ENCODE measurements around the gene AHI1.

AHI1 gene

GRCh38 chr6:135449246-135449645, 48.3 kb downstream of the AHI1 start:
- Histone ChIP-seq H3K36me3 (replicated peaks; ENCODE audit: insufficient read depth, low read length) (no peaks in the 10 kb centered on the region), H3K9me2 (replicated peaks; ENCODE audit: insufficient read depth, low read length) (no peaks in the 10 kb centered on the region), H3K9me3 (replicated peaks; ENCODE audit: insufficient read depth, low read length) (no peaks in the 10 kb centered on the region)

DNA sequence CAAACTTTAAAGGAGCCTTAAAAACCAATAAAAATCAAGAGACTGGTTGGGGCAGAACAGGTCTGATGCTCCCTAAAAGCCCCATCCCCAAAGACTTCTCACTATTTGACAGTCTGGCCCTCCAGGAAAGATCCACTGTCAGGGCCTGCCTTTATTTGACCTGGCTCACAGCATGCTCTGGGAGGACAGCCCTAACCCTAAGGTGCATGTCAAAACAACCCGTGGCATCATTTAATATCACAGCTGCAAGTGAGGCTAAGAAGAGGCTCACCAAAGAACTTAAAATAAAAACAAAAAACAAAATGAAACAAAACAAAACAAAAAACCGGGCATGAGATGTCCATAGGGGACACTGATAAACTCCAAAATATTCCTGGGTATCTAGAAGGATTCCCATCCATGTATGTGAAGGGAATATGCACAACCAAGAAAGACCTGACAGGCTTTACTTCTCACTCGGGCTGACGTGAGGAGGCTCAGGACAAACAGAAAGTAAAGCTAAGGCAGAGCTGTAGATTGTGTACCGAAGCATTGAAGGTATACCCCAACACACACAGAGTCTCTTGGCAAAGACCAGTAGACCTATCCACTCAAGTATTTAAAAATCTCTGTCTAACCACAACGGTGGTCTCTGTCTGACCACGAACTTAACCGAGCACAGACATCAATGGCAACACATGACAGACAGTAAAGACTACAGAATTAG, 57.3 kb downstream of the AHI1 start:
- H3K4me2 ChIP-seq (ENCODE audit: low read depth, low read length) = peak overlapping the region; percentile 75
- peak overlapping the region; percentile 64 for H2AFZ ChIP-seq (ENCODE audit: low read length)
- H3K27ac ChIP-seq (ENCODE audit: low read length) = peak overlapping the region; percentile 43; the same call in 1 of the 2 replicates
- no peaks in the 10 kb centered on the region for H4K20me1 ChIP-seq (ENCODE audit: insufficient read depth, low read length)
- H3K9ac ChIP-seq (ENCODE audit: low read length) = peak overlapping the region; percentile 42; the same call in 1 of the 2 replicates
- H3K27me3 ChIP-seq (replicated peaks; ENCODE audit: insufficient read depth, low read length) = no peaks in the 10 kb centered on the region
- DNase-seq = peak; percentile 58
- no peaks in the 10 kb centered on the region for H3K79me2 ChIP-seq (ENCODE audit: low read length)
- no peaks in the 10 kb centered on the region for H3K9me2 ChIP-seq (replicated peaks; ENCODE audit: insufficient read depth, low read length)
- no peaks in the 10 kb centered on the region for H3K9me3 ChIP-seq (replicated peaks; ENCODE audit: insufficient read depth, low read length)
- no peak for TF ChIP-seq EZH2 (optimal IDR thresholded peaks at IDR 0.05; ENCODE audit: low read depth, low read length)
- no peak for TF ChIP-seq EZH2phosphoT487 (IDR thresholded peaks at IDR 0.05; ENCODE audit: low read length)
- TF ChIP-seq, protein P1, sequence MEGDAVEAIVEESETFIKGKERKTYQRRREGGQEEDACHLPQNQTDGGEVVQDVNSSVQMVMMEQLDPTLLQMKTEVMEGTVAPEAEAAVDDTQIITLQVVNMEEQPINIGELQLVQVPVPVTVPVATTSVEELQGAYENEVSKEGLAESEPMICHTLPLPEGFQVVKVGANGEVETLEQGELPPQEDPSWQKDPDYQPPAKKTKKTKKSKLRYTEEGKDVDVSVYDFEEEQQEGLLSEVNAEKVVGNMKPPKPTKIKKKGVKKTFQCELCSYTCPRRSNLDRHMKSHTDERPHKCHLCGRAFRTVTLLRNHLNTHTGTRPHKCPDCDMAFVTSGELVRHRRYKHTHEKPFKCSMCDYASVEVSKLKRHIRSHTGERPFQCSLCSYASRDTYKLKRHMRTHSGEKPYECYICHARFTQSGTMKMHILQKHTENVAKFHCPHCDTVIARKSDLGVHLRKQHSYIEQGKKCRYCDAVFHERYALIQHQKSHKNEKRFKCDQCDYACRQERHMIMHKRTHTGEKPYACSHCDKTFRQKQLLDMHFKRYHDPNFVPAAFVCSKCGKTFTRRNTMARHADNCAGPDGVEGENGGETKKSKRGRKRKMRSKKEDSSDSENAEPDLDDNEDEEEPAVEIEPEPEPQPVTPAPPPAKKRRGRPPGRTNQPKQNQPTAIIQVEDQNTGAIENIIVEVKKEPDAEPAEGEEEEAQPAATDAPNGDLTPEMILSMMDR (IDR thresholded peaks at IDR 0.05; ENCODE audit: low read length) = no peak
- H3K4me3 ChIP-seq (ENCODE audit: low read length) = peak overlapping the region; percentile 49
- H3K36me3 ChIP-seq (replicated peaks; ENCODE audit: insufficient read depth, low read length) = no peaks in the 10 kb centered on the region
- H3K4me1 ChIP-seq (ENCODE audit: low read length) = peaks cover 20% of the 10 kb centered on the region
- H3F3A ChIP-seq (ENCODE audit: insufficient read depth, low read length) = peaks cover 4% of the 10 kb centered on the region; the same call in 1 of the 2 replicates

More at GRCh38 chr6:135449246-135449645, 48.3 kb downstream of the AHI1 start:
- H3K79me2 ChIP-seq (ENCODE audit: low read length) = no peaks in the 10 kb centered on the region
- no peaks in the 10 kb centered on the region for H3F3A ChIP-seq (ENCODE audit: insufficient read depth, low read length)
- no peaks in the 10 kb centered on the region for H3K4me1 ChIP-seq (ENCODE audit: low read length)
- no peak overlapping the region for H3K27ac ChIP-seq (ENCODE audit: low read length)
- H2AFZ ChIP-seq (ENCODE audit: low read length) = no peak overlapping the region
- H3K27me3 ChIP-seq (replicated peaks; ENCODE audit: insufficient read depth, low read length) = no peaks in the 10 kb centered on the region
- H3K4me3 ChIP-seq (ENCODE audit: low read length) = no peak overlapping the region
- H3K4me2 ChIP-seq (ENCODE audit: low read depth, low read length) = no peak overlapping the region
- H3K9ac ChIP-seq (ENCODE audit: low read length) = no peak overlapping the region
- TF ChIP-seq, protein P1 (IDR thresholded peaks at IDR 0.05; ENCODE audit: low read length) = no peak
- TF ChIP-seq EZH2 (optimal IDR thresholded peaks at IDR 0.05; ENCODE audit: low read depth, low read length) (no peak), EZH2phosphoT487 (IDR thresholded peaks at IDR 0.05; ENCODE audit: low read length) (no peak)
- H4K20me1 ChIP-seq (ENCODE audit: insufficient read depth, low read length) = no peaks in the 10 kb centered on the region
- DNase-seq = no peak

- H3K4me3 ChIP-seq (ENCODE audit: low read length) = peak overlapping the region; percentile 49
- H3K79me2 ChIP-seq (ENCODE audit: low read length) = no peaks in the 10 kb centered on the region
- H2AFZ ChIP-seq (ENCODE audit: low read length) = peak overlapping the region; percentile 64
- H3F3A ChIP-seq (ENCODE audit: insufficient read depth, low read length) = peaks cover 4% of the 10 kb centered on the region; the same call in 1 of the 2 replicates
- peak overlapping the region; percentile 42; the same call in 1 of the 2 replicates for H3K9ac ChIP-seq (ENCODE audit: low read length)
- TF ChIP-seq EZH2 (optimal IDR thresholded peaks at IDR 0.05; ENCODE audit: low read depth, low read length) = no peak
- TF ChIP-seq EZH2phosphoT487 (IDR thresholded peaks at IDR 0.05; ENCODE audit: low read length) = no peak
- no peaks in the 10 kb centered on the region for H3K9me2 ChIP-seq (replicated peaks; ENCODE audit: insufficient read depth, low read length)
- peak overlapping the region; percentile 43; the same call in 1 of the 2 replicates for H3K27ac ChIP-seq (ENCODE audit: low read length)
- no peaks in the 10 kb centered on the region for H3K9me3 ChIP-seq (replicated peaks; ENCODE audit: insufficient read depth, low read length)
- DNase-seq = no peak
- peaks cover 24% of the 10 kb centered on the region for H3K4me1 ChIP-seq (ENCODE audit: low read length)
- H3K27me3 ChIP-seq (replicated peaks; ENCODE audit: insufficient read depth, low read length) = no peaks in the 10 kb centered on the region
- no peaks in the 10 kb centered on the region for H4K20me1 ChIP-seq (ENCODE audit: insufficient read depth, low read length)
- no peaks in the 10 kb centered on the region for H3K36me3 ChIP-seq (replicated peaks; ENCODE audit: insufficient read depth, low read length)
- H3K4me2 ChIP-seq (ENCODE audit: low read depth, low read length) = peak overlapping the region; percentile 75
Observed at GRCh38 chr6:135439549-135439948, 58.0 kb downstream of the AHI1 start.
